ENCODE results near the gene PPFIBP2.

DNA sequence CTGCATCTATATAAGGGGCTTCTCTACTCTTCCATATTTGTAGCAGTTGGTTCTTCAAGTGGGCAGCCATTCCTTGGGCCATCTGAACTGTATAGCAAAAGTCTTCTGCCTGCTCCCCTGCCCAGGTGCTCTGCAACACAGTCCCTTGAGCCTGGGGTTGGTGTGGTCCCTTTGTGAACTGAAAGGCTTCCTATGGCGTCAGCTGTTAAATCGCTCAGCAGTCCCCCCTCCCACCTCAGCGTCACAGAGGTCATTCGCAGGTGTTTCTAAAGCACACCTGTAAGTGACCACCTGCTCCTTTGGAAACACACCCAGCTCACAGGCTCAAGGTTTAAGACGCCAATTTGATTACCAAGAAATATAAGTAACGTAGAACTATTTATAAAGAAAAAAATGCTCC, 122.6 kb downstream of the PPFIBP2 start:
- TF ChIP-seq, protein P1, sequence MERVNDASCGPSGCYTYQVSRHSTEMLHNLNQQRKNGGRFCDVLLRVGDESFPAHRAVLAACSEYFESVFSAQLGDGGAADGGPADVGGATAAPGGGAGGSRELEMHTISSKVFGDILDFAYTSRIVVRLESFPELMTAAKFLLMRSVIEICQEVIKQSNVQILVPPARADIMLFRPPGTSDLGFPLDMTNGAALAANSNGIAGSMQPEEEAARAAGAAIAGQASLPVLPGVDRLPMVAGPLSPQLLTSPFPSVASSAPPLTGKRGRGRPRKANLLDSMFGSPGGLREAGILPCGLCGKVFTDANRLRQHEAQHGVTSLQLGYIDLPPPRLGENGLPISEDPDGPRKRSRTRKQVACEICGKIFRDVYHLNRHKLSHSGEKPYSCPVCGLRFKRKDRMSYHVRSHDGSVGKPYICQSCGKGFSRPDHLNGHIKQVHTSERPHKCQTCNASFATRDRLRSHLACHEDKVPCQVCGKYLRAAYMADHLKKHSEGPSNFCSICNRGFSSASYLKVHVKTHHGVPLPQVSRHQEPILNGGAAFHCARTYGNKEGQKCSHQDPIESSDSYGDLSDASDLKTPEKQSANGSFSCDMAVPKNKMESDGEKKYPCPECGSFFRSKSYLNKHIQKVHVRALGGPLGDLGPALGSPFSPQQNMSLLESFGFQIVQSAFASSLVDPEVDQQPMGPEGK (CRISPR knock-in tag; IDR thresholded peaks at IDR 0.05; ENCODE audit: borderline replicate concordance): no peak
- no peak for TF ChIP-seq ZFP30 (CRISPR knock-in tag; IDR thresholded peaks at IDR 0.05)
- no peak for TF ChIP-seq OSR1 (CRISPR knock-in tag; IDR thresholded peaks at IDR 0.05)
- TF ChIP-seq ZFP3 (CRISPR knock-in tag; IDR thresholded peaks at IDR 0.05): no peak
- no peak for TF ChIP-seq ARNTL (CRISPR knock-in tag; IDR thresholded peaks at IDR 0.05; ENCODE audit: borderline replicate concordance, low read depth)
- TF ChIP-seq, protein P2, sequence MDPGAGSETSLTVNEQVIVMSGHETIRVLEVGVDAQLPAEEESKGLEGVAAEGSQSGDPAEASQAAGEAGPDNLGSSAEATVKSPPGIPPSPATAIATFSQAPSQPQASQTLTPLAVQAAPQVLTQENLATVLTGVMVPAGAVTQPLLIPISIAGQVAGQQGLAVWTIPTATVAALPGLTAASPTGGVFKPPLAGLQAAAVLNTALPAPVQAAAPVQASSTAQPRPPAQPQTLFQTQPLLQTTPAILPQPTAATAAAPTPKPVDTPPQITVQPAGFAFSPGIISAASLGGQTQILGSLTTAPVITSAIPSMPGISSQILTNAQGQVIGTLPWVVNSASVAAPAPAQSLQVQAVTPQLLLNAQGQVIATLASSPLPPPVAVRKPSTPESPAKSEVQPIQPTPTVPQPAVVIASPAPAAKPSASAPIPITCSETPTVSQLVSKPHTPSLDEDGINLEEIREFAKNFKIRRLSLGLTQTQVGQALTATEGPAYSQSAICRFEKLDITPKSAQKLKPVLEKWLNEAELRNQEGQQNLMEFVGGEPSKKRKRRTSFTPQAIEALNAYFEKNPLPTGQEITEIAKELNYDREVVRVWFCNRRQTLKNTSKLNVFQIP (CRISPR knock-in tag; IDR thresholded peaks at IDR 0.05; ENCODE audit: borderline replicate concordance, low read depth): no peak
- TF ChIP-seq ESRRG (CRISPR knock-in tag; IDR thresholded peaks at IDR 0.05): no peak
- no peak for TF ChIP-seq ZNF565 (CRISPR knock-in tag; conservative IDR thresholded peaks at IDR 0.05; ENCODE audit: low read depth)
- TF ChIP-seq SNAI2 (CRISPR knock-in tag; IDR thresholded peaks at IDR 0.05): no peak
- TF ChIP-seq, protein P3, sequence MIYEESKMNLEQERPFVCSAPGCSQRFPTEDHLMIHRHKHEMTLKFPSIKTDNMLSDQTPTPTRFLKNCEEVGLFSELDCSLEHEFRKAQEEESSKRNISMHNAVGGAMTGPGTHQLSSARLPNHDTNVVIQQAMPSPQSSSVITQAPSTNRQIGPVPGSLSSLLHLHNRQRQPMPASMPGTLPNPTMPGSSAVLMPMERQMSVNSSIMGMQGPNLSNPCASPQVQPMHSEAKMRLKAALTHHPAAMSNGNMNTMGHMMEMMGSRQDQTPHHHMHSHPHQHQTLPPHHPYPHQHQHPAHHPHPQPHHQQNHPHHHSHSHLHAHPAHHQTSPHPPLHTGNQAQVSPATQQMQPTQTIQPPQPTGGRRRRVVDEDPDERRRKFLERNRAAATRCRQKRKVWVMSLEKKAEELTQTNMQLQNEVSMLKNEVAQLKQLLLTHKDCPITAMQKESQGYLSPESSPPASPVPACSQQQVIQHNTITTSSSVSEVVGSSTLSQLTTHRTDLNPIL (CRISPR knock-in tag; IDR thresholded peaks at IDR 0.05; ENCODE audit: low read depth): no peak
- no peak for TF ChIP-seq TOX (CRISPR knock-in tag; IDR thresholded peaks at IDR 0.05; ENCODE audit: borderline replicate concordance)
- no peak for TF ChIP-seq RARB (CRISPR knock-in tag; IDR thresholded peaks at IDR 0.05)

All from SK-N-SH treated with all-trans-retinoic acid at 6 μM for 48 hours (cell line).